Measurements from ENCODE around the gene S100A14.
A peak's percentile ranks its signal among the peaks of the same experiment; 100 is the strongest.

S100A14 gene

DNA sequence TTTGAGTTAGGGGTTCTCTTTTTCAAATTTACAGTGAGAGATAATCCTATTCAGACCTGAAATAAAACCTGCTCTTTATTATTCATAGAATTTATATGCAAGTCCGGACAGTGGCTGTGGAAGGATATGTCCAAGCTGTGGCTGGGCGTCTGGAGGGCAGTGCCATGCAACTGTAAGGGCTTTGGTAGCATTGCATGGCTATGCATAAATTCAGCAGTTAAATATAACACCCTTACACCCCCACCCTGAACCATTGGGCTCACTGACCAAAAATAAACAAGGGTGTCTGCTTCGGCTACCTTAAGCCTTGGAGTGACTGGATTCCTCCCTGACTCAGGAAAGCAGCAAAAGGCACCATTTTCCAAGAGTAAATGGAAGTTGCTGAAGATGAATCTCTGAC, 23.2 kb upstream of the S100A14 start:
- no peak for DNase-seq (ENCODE audit: low read depth, low spot score)

DNA sequence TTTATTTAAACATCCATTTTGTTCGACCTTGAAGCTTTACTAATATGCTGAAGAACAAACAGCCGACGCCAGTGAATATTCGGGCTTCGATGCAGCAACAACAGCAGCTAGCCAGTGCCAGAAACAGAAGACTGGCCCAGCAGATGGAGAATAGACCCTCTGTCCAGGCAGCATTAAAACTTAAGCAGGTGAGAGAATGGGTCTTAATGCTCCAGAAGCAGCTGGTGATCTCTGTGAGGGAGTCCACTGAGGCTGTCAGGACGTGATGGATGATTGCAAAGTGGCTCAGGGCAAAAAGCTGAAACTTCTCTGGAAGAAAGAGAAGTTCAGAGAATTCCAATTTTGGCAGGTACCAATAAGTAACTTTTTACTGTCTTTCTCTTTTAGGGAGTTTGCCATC, 22.1 kb upstream of the S100A14 start:
- no peak for DNase-seq (ENCODE audit: low read depth, low spot score)

DNA sequence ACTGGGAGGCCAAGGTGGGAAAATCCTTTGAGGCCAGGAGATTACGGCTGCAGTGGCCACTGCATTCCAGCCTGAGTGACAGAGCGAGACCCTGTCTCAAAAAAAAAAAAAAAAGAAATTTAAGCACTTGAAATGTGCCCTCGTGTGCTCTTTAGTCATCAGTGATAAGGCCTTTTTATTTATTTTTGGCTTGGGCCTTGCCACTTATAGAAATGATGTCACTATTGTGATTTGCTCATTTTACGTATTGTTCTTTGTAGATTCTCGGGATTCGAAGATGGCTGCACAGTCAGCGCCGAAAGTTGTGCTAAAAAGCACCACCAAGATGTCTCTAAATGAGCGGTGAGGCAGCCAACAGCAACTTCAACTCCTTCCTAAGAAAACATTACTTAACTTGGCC, 20.2 kb upstream of the S100A14 start:
- DNase-seq (ENCODE audit: low read depth, low spot score): no peak

DNA sequence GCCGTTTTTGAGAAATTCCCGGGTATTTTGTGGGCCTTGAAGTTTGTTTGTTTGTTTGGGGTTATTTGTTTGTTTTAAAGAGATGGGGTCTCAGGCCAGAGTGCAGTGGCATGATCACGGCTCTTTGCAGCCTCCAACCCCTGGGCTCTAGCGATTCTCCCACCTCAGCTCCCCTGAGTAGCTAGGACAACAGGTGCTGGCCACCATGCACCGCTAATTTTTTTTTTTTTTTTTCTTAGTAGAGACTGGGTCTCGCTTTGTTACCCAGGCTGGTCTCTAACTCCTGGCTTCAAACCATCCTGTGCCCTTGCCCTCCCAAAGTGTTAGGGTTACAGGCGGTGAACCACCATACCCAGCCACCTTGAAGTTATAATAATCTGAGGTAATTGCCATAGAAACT, 19.7 kb upstream of the S100A14 start:
- no peak for DNase-seq (ENCODE audit: low read depth, low spot score)

DNA sequence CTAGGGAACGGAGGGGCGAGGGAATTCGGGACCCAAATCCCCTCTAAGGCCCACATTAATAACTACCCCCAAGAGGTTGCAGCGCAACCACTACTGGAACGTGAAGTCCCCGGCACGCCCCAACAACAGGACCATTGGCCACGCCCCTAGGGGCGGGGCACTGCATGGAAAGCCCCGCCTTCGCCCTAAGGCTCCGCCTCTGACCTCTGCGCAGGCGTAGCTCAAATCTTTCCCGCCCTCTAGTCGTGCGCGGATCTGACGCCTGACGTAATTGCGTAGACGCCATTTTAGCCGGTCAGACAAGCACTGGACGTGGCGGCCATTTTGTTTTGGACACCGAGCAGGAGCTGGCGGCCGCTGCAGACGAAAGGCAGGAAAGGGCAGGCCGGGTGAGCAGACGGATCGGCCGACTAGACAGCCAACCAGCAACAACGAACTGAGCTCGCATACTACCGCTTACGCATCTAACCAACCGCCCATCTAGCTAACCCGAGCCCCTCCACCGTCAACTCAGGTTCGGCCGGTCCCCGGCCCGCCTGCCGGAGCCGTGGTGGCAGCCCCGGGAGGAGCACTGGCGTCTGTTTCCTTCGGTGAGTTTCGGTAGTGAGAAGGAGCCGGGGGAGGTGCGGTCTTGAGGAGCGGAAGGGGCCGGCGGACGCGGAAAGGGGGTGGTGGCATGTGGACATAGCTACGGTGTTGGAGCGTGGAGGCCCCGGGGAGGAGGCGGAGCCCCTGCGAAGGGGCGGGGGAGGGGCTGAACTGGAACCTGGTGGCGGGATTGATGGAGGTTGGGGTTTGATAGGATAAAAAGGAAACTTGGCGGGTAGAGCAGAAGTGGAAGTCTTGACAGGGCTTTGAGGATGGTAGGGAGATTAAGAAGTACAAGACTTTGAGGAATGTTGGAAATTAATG, 17.9 kb upstream of the S100A14 start, which contains the start of gene CHTOP:
CHTOP (plus strand) TSS at position 313 of the 912 bp plus-strand sequence. CDS start 2,523 bp downstream, outside the sequence.
- peak; percentile 90 for DNase-seq (ENCODE audit: low read depth, low spot score)

DNA sequence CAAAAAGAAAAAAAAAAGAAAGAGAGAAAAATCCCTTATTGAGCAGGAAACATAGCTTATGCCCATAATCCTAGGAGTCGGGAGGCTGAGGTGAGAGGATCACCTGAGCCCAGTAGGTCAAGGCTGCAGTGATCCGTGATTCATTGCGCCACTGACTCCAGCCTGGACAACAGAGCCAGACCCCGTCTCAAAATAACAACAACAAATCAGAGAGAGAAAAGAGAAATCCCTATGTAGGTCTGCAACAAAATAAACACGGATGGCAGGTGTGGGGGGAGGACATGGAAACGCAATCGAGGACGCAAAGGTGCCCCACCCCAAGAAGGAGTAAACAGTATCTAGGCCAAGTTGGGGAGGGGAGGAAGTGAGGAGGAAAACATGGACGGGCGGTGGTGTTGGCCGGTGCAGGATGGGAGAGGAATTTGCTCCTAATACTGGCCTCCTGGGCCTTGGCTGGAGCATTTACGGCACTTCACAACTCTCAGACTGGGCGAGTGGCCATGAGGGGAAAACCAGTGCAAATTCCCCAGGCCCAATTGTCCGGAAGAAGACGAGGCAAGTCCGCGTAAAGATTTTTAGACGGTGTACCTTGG, 17.1 kb upstream of the S100A14 start:
- DNase-seq (ENCODE audit: low read depth, low spot score): no peak

DNA sequence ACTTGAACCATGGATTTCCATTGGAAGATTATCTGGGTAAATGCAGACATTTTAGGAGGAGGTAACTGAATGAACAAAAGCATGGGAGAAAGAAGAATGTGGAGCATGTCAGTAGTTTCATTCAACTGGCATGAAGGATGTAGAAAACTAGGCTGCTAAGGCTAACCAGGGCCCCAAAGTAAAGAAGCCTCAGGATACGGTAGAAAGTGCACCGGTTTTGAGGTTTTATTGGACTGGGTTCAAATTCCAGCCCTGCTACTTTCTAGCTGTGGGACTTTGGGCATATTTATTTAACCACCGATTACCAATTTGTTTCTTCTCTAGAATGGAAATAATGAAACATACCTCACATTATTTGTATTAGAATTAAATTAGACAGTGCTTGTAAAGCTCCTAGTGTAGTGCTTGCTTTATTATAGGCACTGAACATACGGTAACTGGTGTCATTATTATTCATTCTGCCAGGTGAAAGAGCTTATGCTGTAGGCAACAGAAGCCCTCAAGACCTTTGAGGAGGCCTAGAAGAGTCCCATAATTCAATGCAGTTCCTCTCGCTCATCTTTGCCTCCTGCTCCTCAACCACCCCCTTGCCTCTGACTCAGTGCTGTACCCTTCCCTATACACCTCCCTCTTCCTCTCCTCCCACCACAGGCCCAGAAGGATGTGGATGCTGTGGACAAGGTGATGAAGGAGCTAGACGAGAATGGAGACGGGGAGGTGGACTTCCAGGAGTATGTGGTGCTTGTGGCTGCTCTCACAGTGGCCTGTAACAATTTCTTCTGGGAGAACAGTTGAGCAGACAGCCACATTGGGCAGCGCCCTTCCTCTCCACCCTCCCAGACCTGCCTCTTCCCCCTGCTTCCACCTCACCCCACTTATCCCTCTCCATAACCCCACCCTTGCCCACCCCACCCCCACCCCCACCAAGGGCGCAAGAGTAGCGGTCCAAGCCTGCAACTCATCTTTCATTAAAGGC, 15.2 kb upstream of the S100A14 start:
- no peak for DNase-seq (ENCODE audit: low read depth, low spot score)

DNA sequence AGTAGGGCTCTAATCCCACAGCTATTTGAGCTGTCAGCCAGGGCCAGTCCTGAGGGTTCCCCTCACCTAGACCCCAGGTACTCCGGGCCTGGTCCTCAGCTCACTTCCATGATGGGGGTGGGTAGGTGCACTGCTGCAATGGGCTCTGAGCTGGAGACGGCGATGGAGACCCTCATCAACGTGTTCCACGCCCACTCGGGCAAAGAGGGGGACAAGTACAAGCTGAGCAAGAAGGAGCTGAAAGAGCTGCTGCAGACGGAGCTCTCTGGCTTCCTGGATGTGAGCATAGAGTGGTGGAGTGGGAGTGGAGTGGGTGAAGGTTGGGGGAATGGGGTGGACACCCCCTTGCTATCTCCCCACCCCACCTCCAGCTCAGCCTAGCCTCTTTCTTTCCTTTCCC, 14.3 kb upstream of the S100A14 start:
- no peak for DNase-seq (ENCODE audit: low read depth, low spot score)

DNA sequence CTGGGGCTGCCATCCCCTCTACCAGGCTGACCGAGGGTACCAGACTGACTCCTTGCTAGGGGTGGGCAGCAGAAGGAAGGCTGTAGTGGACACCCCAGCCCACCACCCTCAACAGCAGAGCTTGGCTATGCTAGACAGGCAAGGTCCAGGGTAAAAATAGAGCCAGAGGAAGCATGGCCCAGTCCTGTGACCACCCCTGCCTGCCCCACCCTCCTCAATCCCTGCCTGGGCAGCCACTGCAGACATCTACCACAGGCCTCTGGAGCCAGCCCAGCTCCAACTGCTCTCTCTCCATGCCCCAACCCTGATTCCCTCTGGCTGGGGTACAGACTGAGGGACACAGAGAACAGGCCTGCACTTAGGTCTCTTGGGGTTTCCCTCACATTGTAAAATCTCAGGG, 13.8 kb upstream of the S100A14 start:
- DNase-seq (ENCODE audit: low read depth, low spot score): no peak

DNA sequence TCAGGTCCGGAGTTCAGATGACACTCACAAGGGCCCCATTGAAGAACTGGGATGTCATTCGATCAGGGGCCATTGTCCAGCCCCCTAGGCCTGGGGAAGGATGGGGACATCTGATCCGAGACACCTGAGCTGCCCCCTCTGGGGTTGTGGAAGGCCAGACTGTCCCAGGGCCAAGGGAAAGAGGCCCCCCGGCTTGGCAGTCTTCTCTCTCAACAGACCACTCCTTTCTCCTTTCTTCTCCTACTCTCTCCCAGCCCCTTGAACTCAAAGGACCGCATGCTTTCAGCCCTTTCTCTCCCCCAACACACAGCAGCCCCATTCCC, 13.2 kb upstream of the S100A14 start:
- DNase-seq (ENCODE audit: low read depth, low spot score): no peak

DNA sequence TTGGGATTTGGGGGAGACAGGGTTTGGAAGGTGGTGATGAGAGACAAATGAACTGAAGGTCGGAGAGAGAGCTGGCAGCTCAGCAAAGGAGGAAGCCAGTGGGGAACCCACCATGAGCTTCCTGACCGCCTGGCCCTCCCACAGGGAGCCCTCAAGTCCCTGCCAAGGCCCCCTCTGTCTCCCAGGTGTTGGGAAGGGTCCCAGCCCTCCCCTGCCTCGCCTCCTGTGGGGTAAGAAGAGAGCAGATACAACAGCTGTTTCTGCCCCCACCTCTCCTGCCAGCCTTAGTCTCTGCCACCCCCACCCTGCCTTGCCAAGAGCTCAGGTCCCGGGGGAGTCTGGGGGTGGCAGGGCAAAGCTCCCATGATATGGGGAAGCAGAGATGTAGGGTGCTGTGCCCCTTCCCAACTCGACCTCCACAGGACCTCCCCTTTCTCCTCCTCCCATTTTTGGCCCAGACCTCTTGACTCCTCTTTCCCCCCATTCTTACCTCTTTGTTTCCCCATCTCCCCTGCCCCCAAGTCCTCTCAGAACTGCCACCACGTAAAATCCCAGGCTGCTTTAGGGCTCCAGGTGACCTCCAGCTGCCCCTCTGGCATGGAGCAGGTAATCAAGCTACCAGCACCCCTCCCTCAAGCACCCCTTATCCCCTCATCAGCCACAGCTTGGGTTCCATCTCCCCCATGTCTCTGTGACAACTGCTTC, 12.7 kb upstream of the S100A14 start:
- no peak for DNase-seq (ENCODE audit: low read depth, low spot score)

DNA sequence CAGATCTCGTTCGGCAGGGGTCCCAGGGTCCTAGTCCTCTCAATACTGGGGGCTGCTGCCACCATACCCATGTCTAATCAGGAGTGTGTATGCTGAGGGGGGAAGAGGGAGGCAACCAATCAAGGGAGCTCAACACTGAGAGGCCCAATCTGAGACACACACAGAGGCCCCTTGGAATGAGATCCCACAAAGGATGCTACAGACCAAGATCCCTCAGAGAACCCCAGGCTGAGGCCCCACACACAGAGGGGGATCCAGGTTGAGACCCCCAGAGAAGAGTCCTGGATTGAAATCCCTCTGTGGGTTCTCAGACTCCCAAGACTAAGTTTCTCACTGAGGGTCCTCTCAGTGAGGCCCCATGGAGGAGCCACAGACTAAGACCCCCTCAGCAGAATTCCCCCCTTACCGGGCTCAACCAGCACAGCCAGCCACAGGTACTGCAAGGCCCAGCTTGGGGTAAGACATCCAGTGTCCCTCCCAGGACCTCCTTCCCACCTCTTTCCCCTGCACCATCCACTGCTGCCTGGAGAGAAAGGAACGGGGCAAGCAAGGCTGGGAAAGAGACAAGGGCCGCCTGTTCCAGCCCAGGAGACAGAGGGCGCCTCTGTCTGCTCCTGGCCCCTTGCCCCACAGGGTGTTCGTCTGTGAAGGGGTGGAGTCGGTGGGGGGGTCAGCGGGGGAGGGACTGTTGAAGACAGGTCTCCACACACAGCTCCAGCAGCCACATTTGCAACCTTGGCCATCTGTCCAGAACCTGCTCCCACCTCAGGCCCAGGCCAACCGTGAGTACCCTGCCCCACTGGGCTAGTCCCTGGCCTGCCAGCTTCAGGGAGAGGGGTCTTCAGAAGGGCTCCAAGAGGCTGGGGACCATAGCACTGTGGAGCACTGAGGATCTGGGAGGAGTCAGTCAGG, 11.8 kb upstream of the S100A14 start, which contains the start of gene S100A1:
S100A1 (plus strand) TSS at position 720 of the 912 bp plus-strand sequence. CDS start 2,088 bp downstream, outside the sequence.
- DNase-seq (ENCODE audit: low read depth, low spot score): no peak

DNA sequence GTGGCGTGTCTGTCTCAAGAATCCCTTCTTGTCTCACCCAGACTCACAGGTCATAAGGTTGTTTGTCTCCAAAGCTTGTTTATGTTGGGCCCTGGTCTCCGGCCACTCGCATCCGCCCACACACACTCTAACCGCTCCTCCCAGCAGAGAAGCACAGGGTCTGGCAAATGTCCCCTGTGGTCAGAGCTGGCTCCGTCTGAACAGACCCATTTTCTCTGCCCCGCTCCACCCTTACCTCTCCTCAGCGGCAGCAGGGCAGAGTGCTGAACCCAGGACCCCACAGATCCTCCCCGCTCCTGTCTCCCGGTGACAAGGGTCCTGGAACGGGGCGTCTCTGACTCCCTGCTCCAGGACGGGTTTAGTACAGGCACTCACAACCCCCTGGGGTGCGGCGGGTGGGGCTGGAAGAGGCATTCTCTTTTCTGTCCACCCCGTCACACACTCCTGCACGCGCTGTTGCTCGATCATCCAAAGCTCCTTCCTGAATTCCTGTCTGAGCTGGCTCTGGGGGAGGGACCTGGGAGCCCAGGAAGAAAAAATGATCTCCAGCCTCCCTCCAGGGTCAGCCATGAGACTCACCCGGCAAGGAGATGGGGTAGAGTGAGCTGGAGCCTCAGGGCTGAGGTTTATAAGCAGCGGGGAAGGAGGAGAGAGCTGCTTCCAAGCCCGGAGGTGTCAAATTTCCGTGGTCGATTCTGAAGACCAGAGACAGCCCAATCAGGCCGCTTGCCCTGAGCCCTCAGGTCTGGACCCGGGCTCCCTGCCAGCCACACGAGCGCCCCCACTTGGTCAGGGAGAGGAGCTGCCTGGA, 11.0 kb upstream of the S100A14 start, which contains the start of gene S100A13:
S100A13 (minus strand) TSS at position 602 of the 811 bp plus-strand sequence. CDS start 1,033 bp downstream, outside the sequence.
- DNase-seq (ENCODE audit: low read depth, low spot score): peak; percentile 73

DNA sequence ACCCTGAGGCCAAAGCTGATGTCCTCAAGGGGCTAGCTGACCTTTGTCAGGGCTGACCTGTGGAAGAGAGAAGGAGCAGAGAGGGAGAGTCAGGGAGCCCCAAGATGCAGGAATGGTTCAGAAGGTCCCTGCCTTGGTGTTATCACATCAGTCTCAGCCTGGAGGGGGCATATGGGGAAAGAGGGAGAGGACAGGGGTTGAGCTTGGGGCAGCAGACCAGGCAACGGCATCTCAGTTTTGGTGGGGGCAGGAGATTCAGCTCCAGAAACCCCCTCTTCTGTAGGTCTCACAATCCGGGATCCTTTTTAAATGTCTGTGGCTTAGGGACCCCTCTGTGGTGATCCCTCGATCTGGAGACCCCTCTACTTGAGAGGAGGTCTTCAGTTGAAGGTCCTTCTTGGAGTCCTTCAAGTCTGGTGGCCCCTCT, 10.4 kb upstream of the S100A14 start:
- DNase-seq (ENCODE audit: low read depth, low spot score): no peak

DNA sequence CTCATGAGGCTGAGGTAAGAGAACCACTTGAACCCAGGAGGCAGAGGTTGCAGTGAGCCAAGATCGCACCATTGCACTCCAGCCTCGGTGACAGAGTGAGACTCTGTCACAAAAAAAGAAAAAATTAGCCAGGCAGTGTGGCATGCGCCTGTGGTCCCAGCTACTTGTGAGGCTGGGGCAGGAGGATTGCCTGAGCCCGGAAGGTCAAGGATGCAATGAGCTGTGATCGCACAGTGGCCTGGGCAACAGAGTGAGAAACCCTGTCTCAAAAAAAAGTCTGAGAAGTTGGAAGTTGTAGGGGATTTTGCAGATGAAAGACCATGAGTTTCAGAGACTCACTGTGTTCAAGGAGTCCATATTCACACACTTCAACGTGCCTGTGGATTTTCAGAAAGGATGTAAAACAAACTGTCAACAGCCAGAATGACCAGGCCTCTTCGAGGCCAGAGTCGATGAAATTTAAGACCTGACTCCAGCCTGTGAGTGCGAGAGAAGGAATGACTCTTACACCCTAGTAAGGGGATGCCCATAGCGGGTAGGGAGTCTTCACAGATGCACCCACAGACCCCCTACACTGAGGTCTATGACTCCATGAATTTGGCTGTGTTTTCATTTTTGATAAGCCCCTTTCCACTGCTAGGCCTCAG, 9.0 kb upstream of the S100A14 start:
- no peak for DNase-seq (ENCODE audit: low read depth, low spot score)

DNA sequence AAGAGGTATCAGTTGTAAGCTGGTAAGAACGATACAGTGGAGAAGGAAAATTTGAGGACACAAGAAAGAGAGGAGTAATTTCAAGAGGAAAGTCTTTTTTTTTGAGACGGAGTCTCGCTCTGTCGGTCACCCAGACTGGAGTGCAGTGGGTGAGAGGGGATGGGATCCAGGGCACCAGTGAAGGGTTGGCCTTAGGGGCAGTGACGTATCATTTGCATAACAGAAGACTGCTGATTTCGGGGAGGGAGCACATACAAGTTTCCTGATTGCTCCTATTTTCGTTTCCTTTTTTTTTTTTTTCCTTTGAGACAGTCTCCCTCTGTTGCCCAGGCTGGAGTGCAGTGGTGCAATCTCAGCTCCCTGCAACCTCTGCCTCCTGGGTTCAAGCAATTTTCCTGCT, 7.0 kb upstream of the S100A14 start:
- DNase-seq (ENCODE audit: low read depth, low spot score): no peak

DNA sequence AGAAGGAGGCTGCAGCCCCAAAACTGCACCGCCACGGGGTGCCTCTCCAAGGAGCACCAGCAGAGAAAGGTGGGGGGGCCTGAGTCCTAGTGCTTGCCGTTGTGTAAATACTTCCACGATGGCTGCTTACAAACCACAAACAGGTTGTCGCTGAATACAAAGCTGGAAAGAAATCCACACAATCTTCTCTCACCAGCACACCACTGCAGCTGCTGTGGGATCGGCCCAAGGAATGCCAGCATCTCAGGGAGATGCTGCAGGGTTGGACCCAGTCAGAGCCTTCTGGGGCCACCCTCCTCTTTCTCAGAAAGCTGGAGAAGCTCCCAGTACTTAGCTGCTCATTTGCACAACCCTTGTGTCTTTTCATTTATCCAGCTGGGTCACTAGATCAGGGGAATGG, 3.0 kb upstream of the S100A14 start:
- DNase-seq (ENCODE audit: low read depth, low spot score): no peak

DNA sequence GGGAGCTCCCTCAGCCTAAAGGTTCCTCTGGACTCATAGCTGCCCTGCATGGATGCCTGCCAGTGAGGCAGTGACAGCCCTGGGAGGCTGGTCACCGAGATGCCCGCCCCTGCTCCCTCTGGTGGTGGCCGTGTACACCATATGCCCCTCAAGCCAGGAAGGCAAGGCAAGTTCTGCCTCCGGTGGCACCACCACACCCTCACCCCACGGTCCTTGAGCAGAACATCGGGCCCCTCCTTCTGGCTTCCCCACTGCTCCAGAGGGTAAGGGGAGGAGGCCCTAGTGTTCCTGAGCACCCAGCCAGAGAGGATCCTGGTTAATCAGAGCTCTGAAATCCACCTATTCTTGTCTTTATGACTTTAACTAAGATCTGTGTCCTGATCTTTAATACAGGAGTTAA, 1.5 kb upstream of the S100A14 start:
- no peak for DNase-seq (ENCODE audit: low read depth, low spot score)

DNA sequence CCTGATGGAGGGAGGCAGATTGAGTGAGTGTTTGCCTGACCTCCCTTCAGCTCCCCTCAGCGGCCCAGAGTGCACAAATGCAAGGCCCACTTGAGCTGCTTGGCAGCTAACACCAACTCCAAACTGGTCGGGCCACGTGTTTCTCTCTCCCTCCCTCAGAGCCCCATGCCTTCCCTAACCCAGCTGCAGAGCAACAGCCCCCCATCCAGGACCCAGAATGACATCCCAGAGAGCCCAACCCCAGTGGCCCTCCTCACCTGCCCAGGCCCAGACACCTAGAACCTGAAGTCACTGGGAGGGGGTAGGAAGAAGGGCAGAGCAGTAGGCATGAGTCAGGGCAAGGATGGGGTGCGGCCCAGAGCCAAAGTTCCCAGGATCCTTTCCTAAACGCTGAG, 789 bp upstream of the S100A14 start:
- no peak for DNase-seq (ENCODE audit: low read depth, low spot score)

Data from brain pericyte (primary cell).